ENCODE results near the gene GLDC.
"Not testable (repeated sequence)": the region's sequence is repeated elsewhere in the genome, so short reads cannot be mapped to it uniquely, and the experiment has no call there.

Gene GLDC

DNA sequence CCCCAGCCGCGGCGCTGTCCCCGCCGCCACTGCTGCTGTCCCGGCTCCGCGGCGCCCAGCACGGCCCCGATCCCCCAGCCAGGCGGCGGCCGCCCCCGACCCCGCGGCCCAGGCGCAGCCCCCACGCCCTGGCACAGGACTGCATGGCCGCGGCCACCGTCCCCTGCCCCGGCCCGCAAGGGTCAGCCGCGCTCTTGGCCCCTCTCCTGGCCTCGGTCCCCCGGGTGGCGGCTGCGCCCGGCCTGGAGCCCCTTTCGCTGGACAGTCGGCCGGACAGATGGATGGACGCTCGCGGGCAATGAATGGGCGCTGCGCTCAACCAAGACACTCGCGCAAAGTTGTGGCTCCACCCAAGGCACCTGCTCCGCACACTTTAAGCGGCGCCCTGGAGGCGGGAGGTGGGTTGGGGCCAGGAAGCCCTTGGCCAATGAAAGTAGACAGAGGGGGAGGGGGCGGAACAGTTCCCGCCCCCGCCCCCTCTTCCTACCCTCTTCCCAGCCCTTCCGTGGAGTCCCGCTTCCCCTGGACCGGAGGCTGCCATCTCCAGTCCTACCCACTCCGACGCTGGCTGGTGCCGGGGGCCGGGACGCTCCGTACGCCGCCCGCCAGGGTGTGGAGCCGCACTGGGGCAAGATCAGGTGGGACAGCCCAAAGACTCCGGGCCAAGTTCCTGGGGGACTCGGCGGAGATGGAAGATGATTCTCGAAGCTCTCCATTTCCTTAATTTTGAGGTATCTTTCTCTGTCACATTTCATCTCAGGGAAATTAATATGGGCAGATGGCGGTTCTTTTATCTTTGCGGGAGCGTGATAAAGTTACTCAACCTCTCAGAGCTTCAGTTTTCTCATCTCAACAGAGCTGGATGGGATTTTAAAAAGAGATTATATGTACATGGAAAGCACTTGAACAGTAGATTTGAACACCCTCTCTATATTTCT is at the start of gene GLDC:
TSS of gene GLDC (minus strand) at position 375 of the 938 bp plus-strand sequence. CDS start at position 145, 230 bp downstream.
- DNase-seq: peak; percentile 96

DNA sequence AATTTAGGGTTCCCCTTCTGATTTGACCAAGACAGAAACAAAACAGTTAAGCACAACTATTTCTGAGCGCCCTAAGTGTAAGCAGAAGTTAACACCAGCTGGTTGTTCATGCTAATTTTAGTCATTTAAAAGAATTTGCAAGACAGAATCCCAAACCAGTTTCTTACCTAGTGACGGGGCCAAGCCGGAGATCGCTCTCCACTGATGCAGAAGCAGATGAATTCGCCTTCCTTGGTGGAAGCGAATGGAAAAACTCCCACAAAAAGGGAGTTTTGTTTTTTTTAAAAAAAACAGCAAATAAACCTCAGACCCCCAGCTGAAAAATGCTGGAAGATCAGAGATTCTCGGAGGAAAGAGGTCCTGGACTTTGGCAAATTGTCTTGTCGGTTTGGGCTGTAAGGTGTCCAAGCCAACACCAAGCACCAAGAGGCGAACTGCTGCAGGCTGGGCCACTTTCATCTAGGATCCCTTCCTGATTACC is 47.4 kb upstream of the GLDC start:
- DNase-seq: no peak

DNA sequence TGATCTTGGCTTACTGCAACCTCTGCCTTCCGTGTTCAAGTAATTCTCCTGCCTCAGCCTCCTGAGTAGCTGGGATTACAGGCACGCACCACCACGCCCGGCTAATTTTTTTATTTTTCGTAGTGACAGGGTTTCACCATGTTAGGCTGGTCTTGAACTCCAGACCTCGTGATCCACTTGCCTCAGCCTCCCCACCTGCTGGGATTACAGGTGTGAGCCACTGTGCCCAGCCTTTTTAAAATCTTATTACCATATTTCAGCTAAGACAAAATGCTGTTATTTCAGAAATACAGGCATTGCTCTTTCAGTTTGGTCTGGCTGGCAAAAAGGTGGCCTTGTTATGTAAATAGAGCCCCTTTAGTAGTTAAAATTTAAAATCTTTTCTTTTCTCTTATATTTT is 46.9 kb upstream of the GLDC start:
- no peak for DNase-seq

- not testable (repeated sequence) for DNase-seq
These were observed 45.1 kb upstream of the GLDC start for GRCh38 chr9:6690675-6691070.

DNA sequence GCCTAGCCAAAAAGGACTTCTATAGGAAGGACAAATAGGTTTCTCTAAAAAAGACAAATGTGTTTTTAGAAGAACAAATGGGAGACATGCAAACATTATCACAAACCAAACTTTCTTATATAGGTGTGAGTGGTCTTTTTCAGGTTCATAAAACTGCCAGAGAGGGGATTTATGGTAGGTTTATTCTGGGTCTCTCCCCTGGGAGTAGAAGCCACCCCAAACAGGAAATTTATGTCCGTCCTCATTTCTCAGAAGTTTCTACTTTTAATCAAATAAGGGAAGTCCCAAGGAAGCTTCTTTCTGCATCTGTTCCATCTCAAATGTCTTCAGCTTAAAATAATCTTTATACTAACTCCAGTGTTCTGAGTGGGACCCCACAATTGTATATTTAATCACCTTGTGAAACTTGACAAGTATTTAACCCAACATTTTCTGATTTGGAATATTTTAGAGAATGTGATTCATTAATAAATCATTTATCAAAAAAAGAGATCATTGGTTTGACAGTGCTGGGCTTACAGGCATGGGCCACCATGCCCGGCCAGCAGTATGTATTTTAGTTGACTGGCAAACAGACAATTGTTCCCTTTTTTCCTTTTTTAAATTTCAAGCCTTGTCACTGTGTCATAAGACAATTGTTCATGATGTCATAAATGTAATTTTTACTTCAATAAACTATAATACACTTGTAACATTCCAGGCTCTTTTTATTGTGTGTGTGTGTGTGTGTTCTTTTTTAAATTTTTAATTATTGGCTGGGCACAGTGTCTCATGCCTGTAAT is 44.6 kb upstream of the GLDC start:
- DNase-seq: no peak

DNA sequence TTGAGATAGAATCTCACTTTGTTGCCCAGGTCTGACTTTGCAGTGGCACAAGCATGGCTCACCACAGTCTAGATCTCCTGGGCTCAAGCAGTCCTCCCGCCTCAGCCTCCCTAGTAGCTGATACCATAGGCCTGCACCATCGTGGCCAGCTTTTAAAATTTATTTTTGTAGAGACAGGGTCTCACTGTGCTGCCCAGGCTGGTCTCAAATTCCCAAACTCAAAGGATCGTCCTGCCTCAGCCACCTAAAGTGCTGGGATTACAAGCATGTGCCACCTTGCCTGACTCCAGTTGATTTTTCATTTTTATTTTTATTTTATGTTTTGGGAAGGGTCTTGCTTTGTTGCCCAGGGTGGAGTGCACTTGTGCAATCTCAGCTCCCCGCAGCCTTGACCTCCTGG is 41.7 kb upstream of the GLDC start:
- no peak for DNase-seq

DNA sequence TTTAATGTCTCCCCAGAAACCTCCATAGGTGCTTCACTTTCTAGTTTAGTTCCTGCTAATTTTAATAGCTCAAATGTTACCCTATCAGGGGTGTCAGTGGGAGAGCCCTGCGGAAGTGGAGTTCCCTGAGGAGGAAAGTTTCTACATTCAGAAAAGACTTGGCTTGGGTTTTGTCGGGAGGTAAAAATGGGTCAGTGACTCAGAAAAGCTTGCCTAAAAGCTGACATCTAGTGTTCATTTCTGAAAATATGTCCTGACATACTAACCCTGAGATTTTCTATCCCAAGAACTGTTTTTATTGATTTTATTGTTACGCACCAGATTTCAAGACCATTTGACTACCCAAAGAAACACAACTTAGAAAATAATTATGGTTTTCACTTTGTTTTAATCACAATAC is 40.9 kb upstream of the GLDC start:
- DNase-seq: no peak

DNA sequence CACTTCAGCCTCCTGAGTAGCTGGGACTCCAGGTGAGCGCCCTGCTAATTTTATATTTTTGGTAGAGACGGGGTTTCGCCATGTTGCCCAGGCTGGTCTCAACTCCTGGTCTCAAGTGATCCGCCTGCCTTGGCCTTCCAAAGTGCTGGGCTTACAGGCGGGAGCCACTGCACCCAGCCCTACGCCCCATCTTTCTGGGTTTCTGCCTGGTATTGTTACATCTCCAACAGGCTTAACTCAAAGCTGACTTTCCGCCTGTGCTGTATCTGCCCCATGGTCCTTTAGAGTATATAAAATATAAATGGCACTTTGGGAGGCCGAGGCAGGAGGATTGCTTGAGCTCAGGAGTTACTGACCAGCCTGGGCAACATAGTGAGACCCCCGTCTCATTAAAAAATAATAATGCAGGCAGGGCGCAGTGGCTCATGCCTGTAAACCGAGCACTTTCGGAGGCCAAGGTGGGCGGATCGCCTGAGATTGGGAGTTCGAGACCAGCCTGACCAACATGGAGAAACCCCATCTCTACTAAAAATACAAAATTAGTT is 36.5 kb upstream of the GLDC start:
- DNase-seq: no peak

DNA sequence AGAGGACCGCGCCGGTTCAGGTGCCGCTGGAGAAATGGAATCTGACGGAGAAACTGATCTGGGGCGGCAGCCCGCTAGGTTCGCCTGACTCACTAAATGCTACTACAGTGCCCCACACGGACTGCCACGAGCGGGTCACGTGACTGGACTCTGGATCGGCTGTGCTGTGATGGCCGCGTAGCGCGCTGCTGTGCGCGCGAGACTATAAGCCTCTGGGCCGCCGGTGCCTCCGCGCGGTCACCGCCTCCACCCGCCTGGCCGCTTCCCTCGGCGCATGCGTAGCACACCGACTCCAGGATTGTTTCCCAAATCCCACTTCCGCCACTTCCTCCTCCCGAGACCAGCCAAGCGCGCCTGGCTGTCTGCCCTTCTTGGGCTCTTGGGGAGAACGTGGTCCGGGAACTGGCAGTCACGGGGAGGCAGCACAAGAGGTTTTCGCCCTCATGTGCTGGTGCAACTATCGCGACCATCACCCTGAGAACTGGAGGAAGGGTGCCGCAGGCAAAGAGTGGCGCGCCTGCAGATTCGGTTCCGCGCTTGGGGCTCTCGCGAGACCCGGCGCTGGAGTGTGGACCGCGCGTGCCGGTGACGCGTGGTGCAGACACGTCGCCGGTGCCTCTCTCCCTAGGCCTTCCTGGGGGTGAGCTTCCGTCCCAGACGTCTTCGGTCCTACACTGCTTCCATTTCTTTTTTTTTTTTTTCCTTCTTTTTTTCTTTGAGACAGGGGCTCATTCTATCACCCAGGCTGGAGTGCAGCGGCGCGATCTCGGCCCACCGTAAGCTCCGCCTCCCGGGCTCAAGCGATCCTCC is 35.8 kb upstream of the GLDC start:
- peak; percentile 99 for DNase-seq

DNA sequence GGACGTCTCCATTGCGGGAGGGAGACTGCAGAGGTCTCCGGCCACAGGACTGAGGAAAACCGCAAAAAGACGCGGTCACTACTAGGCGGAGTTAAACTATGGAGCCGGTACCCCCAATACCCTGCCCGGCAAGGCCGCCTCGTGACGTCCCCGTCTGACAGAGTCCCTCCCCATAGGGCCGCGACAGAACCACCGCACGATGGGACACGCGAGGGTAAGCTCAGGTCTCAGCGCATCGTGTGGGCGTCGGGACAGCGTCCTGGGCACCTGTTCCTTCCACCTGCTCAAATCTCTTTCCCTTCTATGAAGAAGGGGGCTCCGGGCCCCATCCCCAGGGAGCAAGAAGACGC is 35.2 kb upstream of the GLDC start:
- DNase-seq: no peak

DNA sequence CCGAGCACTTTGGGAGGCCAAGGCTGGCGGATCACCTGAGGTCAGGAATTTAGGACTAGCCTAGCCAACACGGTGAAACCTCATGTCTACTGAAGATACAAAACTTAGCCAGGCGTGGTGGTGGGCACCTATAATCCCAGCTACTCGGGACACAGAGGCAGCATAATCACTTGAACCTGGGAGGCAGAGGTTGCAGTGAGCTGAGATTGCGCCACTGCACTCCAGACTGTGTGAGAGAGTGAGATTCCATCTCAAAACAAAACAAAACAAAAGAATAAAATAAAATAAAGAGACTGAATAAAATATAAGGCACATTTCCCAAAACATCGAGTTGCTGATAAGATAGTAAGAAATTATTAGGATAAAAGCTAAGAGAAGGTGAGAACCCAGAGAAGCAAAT is 32.3 kb upstream of the GLDC start:
- DNase-seq: no peak

GRCh38 chr9:6676254-6676921 is 30.9 kb upstream of the GLDC start:
- DNase-seq: no peak

- DNase-seq: no peak
These were observed 29.7 kb upstream of the GLDC start for GRCh38 chr9:6675268-6675667.

DNA sequence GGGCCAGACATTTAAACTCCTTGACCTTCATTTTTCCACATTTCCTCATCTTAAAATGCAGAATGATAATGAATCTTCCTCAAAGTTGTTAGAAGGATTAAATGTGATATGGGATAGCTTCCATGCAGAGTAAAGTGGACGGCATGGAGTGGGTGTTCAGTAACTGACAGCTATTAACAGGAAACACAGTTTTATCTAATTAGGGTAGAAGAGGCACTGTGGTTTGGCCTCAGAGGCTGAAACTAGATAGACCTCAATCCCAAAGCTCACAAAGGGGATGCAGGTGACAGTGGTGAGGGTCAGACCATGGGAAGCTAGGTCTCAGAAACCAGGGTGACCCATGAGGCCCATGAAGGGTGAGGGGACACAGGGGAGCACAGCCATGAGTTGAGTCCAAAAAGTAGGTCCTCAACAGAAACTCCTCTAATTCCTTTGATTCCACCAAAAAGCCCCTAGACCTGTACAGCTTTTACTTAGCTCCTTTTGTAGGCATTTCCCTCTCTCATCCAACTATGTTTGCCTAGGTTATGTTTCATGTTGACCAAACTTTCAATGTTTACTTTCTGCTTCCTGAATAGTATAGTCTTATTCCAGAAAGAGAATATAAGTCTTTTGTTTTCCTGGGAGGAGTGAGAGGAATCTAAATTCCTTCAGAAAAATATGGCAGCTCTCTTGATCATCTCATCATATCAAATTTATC is 27.9 kb upstream of the GLDC start:
- no peak for DNase-seq

DNA sequence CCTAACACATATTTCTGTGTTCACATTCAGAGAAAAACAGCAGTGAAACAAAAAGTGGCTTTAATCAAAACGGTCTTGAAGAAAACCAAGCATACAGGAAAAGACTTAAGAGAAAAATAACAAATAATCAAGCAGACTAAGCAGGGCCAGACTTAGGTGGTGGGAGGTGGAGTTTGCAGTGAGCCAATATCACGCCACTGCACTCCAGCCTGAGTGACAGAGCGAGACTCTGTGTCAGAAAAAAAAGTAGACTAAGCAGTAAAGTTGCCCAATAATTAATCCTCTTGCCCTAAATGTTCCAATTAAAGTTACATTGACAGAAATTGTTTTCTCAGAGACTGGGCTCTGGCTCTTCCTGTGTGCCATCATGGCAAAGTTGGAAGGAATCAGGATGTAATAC is 26.6 kb upstream of the GLDC start:
- no peak for DNase-seq

DNA sequence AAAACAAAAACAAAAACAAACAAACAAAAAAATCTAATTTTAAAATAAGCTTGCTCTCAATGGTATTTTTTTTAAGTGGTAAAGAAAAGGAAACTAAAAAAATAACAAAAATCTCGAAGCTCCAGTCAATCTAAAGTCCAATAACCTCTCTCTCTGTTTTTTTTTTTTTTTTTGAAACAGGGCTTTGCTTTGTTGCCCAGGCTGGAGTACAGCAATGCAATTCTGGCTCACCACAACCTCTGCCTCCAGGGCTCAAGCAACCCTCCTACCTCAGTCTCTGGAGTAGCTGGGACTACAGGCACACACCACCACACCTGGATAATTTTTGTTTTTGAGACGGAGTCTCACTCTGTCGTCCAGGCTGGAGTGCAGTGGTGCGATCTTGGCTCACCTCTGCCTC is 25.9 kb upstream of the GLDC start:
- no peak for DNase-seq

DNA sequence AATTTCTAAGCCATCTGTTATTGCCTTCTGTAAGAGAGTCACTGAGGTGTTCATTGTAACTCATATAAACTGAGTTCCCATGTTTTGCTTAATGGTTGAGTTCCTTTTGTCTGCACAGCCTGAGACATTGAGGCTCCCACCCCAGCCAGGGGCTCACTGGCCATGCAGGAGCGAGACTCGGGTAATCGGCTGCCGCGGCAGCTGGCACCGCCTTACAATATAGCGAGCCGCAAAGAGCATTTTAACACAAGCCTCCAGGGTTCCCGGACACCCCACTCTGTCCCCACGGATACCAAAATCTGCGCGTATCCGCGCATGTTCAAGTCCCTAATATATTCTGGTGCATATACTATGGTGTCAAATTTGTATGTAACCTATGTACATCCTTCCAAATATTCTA is 24.4 kb upstream of the GLDC start:
- DNase-seq: no peak

DNA sequence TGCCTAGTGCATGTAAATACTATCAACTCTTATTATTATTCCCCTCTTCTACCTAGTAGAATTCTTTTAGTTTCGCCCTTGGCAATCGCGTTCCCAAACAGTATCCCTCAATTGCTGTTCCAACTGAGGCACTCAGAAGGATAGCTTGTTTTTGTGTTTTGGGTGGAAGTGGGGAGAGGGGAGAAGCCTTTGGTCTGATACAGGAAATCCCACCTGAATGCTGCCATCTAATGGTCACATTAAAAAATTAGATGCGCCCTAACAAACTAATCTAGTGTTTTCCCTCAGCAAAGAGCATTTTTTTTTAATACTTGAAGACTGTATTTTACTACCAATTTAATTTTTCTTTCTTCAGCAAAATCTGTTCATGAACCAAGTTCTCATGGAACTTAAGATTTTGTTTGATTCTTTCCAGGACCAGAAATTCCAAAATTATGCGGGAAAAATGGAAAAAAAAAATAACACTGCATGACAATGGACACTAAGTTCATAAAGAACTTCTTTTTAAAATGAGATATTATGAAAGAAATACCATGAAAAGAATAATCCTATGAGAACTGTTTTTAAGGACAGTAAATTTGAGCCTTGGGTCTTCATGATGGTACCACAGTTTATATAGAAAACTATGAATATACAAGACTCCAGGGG is 22.2 kb upstream of the GLDC start:
- no peak for DNase-seq

DNA sequence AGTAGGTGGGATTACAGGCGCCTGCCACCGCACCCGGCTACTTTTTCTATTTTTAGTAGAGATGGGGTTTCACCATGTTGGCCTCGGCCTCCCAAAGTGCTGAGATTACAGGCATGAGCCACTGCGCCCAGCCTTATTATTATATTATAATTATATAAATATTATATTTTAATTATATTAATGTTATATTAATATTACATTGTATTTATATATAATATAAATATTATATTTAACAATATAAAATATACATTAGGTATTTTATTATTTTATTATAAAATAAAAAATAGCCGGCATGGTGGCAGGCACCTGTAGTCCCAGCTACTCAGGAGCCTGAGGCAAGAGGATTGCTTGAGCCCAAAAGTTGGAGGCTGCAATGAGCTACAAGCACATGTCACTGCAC is 21.6 kb upstream of the GLDC start:
- DNase-seq: no peak

DNA sequence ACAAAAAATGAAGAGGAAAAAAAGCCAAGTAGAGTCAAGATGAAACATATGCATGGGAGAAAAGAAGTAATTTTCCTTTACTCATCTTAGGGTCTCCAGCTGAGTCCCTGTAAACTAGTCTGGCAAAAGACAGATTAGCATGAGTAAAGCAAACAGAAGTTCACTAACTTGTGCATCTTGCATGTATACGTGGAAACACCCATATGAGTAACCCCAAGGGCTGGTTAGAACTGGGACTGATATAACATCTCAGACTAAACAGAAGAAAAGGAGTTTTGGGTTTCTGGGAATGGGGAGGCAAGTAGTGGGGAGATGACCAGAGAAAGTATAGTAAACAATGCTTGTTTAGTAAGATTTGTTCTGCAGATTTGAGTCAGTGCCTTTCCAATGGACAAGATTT is 20.1 kb upstream of the GLDC start:
- DNase-seq: no peak

- DNase-seq: no peak
These were observed 18.7 kb upstream of the GLDC start for GRCh38 chr9:6664204-6664680.

Measured in islet precursor cell (in vitro differentiated cells).